Right atrium auricular region (tissue), 2 donors: ENCODE measurements around the gene IL9. TPM values are rescaled to one million over a fixed set of nuclear protein-coding genes. Genes with fewer than 3 reads are reported as not detected.

Source experiments
- DNase-seq: peaks from one replicate; pipeline ENCODE4 v3.0.0-alpha.2; 2019; ENCODE audit warnings: low spot score
- H3K27ac ChIP-seq, 2 donors: fragments of 200-600 bp; sonication (generic); 1 replicate in 1 of 2; 2 replicates in 1 of 2; pipeline ENCODE4 v1.5.1; 2016 to 2019
- H3K27me3 ChIP-seq, 2 donors: fragments of 200-600 bp; sonication (generic); one replicate each; pipeline versions ENCODE4 v1.5.1 to v1.6.0; 2017 to 2019
- H3K36me3 ChIP-seq: fragments of 200-600 bp; sonication (generic); one replicate; pipeline ENCODE4 v1.5.1; 2016
- H3K4me1 ChIP-seq, 2 donors: fragments of 200-600 bp; sonication (generic); one replicate each; pipeline versions ENCODE4 v1.5.1 to v1.6.0; 2017 to 2019
- H3K4me3 ChIP-seq, 2 donors: fragments of 200-600 bp; sonication (generic); 1 replicate in 1 of 2; 2 replicates in 1 of 2; pipeline ENCODE4 v1.5.1; 2017 to 2019; ENCODE audit warnings: mild to moderate bottlenecking in 1 of 2, moderate library complexity in 1 of 2
- H3K9me3 ChIP-seq, 2 donors: fragments of 200-600 bp; sonication (generic); one replicate each; pipeline ENCODE4 v1.5.1; 2019
- total RNA-seq, 2 donors: library from RNA; depleted of rRNA; stranded (reverse); fragments of >200 nt; gene quantifications; one replicate each; pipeline ENCODE4 v1.1.0, GENCODE V29; 2016
- TF ChIP-seq, protein P1 (sequence below), 2 donors: fragments of 200-600 bp; sonication (generic); IDR thresholded peaks; one replicate each; pipeline ENCODE4 v1.5.1; 2019; ENCODE audit warnings: antibody characterized with exemption in 2 of 2

The IL9 gene
- total RNA-seq, 2 donors from 2014 or later, result not detected

DNA sequence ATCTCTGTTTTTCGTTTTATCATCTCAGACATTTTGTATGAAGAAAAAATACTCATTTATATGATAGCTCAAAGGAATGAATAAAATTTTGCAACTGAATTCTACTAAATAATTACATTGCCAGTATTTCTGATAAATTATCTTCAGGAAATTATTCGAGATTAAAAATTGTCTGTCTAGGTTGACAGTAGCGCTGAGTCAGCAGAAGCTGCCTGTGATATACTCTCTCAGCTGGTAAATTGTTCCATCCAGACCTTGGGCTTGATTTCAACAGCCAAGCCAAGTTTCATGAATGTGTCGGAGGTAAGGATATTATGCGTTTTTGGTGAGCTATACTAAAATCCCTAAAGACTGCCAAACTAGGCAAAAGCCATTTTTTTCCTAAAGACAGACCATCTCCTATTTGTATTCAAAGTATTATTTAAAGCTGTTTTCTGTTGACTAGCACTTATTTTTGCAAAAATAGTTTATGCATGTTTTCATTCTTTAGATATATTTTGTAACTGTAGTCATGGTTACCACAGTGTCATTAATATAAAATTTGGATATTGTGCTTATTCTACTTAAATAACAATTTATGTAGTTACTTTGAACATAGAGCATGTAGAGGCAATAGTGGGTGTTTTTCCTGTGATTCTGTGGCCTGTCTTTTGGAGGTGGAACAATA lies 41.7 kb upstream of the IL9 start:
- Histone ChIP-seq H3K36me3 (no peaks in the 10 kb centered on the region), H3K4me1 (no peaks in the 10 kb centered on the region), H3K4me3 (no peak overlapping the region), H3K9me3 (no peaks in the 10 kb centered on the region), H3K27ac (no peak overlapping the region), H3K27me3 (no peaks in the 10 kb centered on the region)
- DNase-seq, result no peak
- TF ChIP-seq, protein P1, sequence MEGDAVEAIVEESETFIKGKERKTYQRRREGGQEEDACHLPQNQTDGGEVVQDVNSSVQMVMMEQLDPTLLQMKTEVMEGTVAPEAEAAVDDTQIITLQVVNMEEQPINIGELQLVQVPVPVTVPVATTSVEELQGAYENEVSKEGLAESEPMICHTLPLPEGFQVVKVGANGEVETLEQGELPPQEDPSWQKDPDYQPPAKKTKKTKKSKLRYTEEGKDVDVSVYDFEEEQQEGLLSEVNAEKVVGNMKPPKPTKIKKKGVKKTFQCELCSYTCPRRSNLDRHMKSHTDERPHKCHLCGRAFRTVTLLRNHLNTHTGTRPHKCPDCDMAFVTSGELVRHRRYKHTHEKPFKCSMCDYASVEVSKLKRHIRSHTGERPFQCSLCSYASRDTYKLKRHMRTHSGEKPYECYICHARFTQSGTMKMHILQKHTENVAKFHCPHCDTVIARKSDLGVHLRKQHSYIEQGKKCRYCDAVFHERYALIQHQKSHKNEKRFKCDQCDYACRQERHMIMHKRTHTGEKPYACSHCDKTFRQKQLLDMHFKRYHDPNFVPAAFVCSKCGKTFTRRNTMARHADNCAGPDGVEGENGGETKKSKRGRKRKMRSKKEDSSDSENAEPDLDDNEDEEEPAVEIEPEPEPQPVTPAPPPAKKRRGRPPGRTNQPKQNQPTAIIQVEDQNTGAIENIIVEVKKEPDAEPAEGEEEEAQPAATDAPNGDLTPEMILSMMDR (IDR thresholded peaks at IDR 0.05), result no peak

DNA sequence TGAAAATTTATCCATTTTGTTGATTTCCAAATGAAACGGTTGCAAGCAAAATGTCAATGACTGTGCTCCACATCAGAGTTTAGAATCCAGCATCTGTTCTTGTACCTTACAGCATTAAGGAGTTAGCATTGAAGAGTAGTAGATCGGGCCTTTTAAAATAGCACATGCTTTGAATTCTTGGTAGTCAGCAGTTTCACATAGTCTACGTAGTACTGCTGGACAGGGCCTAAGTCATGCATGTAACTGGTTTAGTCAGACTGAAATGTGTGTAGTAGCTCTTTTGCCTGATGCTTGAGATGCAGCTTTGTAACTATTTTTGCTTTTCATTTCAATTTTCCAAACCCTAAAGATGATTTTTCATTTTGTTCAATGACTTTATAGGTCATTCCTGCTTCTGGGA lies 39.3 kb upstream of the IL9 start:
- no peak overlapping the region for H3K4me3 ChIP-seq
- H3K9me3 ChIP-seq, result no peaks in the 10 kb centered on the region
- H3K4me1 ChIP-seq, result peaks cover 0 to 10% of the 10 kb centered on the region in 2 donors
- no peaks in the 10 kb centered on the region for H3K36me3 ChIP-seq
- H3K27ac ChIP-seq, result no peak overlapping the region
- H3K27me3 ChIP-seq, result peaks cover 3 to 5% of the 10 kb centered on the region in 2 donors
- no peak for DNase-seq
- TF ChIP-seq, protein P1 (IDR thresholded peaks at IDR 0.05), result no peak

DNA sequence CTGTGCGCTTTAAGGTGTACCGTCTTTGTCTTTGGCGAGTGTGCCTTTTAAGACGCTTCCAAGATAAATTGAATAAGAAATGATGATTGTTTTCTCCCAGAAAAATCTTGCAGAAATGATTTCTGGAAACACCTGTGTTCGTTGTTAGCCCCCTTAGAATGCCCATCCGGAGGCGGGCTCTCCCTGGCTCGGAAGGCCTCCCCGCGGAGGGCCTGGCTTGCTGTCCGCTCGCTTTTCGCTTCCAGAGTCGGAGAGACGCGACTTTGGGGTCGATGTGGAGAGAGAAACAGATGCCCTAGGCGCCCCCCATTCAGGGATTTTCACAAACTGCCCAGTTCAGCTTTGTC lies 35.3 kb upstream of the IL9 start:
- TF ChIP-seq, protein P1 (IDR thresholded peaks at IDR 0.05), result no peak
- H3K9me3 ChIP-seq, result peaks cover 0 to 9% of the 10 kb centered on the region in 2 donors
- no peaks in the 10 kb centered on the region for H3K36me3 ChIP-seq
- DNase-seq, result no peak
- no peak overlapping the region for H3K27ac ChIP-seq
- H3K27me3 ChIP-seq, result peaks cover 5 to 6% of the 10 kb centered on the region in 2 donors
- peaks cover 0 to 11% of the 10 kb centered on the region in 2 donors for H3K4me1 ChIP-seq
- no peak overlapping the region for H3K4me3 ChIP-seq

DNA sequence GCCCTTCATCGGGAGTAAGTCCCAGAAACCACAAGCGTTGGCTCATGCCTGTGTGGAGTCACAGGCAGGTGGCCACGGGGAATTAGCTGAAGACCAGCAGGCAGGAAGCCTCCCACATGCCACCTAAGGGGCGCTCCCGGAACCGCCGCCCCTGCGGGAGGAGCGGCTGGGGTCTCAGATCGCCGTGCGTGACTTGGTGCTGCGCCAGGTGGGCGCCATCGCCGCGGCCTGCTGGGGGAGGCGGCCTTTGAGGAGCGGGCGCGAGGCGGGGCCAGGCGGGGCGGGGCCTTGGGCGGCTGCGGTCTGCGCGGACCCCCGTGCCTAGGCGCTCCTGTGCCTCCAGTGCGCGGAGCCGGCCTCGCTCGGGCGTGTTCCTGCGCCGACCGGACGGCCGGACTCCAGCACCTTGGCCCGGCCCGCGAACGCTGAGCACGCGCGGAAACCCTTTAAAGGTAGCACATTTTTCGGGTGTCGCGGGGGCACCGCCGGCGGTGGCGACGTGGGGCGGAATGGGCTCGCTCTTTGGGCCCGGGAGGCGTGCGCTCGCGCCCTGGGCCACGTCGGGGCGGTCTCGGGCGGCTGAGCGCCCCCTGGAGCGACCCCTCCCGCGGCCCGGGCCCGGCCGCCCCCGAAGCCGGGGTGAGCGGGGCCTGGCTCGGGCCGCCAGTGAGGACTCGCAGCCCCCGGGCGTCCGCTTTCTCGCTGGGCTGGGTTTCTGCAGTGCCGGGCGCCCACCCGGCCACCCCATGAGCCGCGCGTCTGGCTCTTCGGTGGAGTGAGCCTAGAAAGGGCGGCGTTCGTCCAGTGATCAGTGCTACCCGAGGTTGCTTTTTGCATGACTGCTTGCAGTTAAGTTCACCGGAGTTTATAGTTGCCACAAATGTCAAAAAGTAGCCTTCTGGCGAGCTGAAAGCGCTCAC lies 34.6 kb upstream of the IL9 start:
- TF ChIP-seq, protein P1 (IDR thresholded peaks at IDR 0.05), result no peak
- H3K27me3 ChIP-seq, result peaks cover 5 to 6% of the 10 kb centered on the region in 2 donors
- H3K4me3 ChIP-seq, result peak overlapping the region in 1 of 2 donors; percentile 43
- peaks cover 0 to 9% of the 10 kb centered on the region in 2 donors for H3K9me3 ChIP-seq
- peaks cover 0 to 11% of the 10 kb centered on the region in 2 donors for H3K4me1 ChIP-seq
- DNase-seq, result no peak
- no peaks in the 10 kb centered on the region for H3K36me3 ChIP-seq
- no peak overlapping the region for H3K27ac ChIP-seq

- Histone ChIP-seq H3K9me3 (no peaks in the 10 kb centered on the region), H3K4me1 (no peaks in the 10 kb centered on the region), H3K27me3 (no peaks in the 10 kb centered on the region), H3K36me3 (no peaks in the 10 kb centered on the region), H3K27ac (no peak overlapping the region), H3K4me3 (no peak overlapping the region)
- TF ChIP-seq, protein P1 (IDR thresholded peaks at IDR 0.05), result no peak
- DNase-seq, result no peak
Observed at GRCh38 chr5:135921388-135921787, 25.7 kb upstream of the IL9 start.
